ENCODE data around the gene MRPL22.

GRCh38 chr5:155017610-155018009 is 76.7 kb downstream of the MRPL22 start:
- TF ChIP-seq CTCF (IDR thresholded peaks at IDR 0.05): no peak
- no peak for TF ChIP-seq POLR2A (IDR thresholded peaks at IDR 0.05)
